HG03558 (cell line): Measurements from ENCODE around the gene CNN2.

Experiments
- ATAC-seq: cut with Tn5 transposase; IDR thresholded peaks from one replicate; pipeline ENCODE4 v1.9.1; 2021; ENCODE audit warnings: moderate number of reproducible peaks; ENCODE audit not compliant: unreplicated experiment; ENCODE audit errors: extremely low read depth

The CNN2 gene

GRCh38 chr19:1025960-1026782 lies at the start of gene CNN2:
Gene CNN2, plus strand, starts transcription at chr19:1026608. Its CDS starts 54 bp downstream, at chr19:1026662.
- no peak for ATAC-seq

GRCh38 chr19:977058-977464 lies 49.3 kb upstream of the CNN2 start:
- no peak for ATAC-seq

GRCh38 chr19:979318-979741 lies 47.1 kb upstream of the CNN2 start:
- ATAC-seq, result no peak

- no peak for ATAC-seq
Measured at GRCh38 chr19:980133-980998, 46.0 kb upstream of the CNN2 start.

- no peak for ATAC-seq
Measured at GRCh38 chr19:982567-983170, 43.7 kb upstream of the CNN2 start.

GRCh38 chr19:984165-984967 lies 42.0 kb upstream of the CNN2 start, which contains the start of gene WDR18:
Gene WDR18, plus strand, starts transcription at chr19:984345. Its CDS starts 9 bp downstream, at chr19:984354.
- peak; percentile 51 for ATAC-seq

- ATAC-seq, result no peak
Measured at GRCh38 chr19:986083-986482, 40.3 kb upstream of the CNN2 start.

GRCh38 chr19:988081-988480 lies 38.3 kb upstream of the CNN2 start:
- ATAC-seq, result no peak

GRCh38 chr19:988510-988909 lies 37.9 kb upstream of the CNN2 start:
- ATAC-seq, result no peak

- ATAC-seq, result no peak
Measured at GRCh38 chr19:989381-990081, 36.9 kb upstream of the CNN2 start.

- ATAC-seq, result no peak
Measured at GRCh38 chr19:990119-990571, 36.3 kb upstream of the CNN2 start.

GRCh38 chr19:990746-991145 lies 35.7 kb upstream of the CNN2 start:
- no peak for ATAC-seq

- ATAC-seq, result no peak
Measured at GRCh38 chr19:991174-991931, 35.1 kb upstream of the CNN2 start.

GRCh38 chr19:991932-992669 lies 34.3 kb upstream of the CNN2 start:
- no peak for ATAC-seq

GRCh38 chr19:992670-993055 lies 33.7 kb upstream of the CNN2 start:
- ATAC-seq, result no peak

- ATAC-seq, result no peak
Measured at GRCh38 chr19:993361-993830, 33.0 kb upstream of the CNN2 start.

GRCh38 chr19:993831-994393 lies 32.5 kb upstream of the CNN2 start:
- no peak for ATAC-seq
